WERI-Rb-1 (cell line): ENCODE data around the gene ACTN1.

ENCODE experiments used
- DNase-seq: peaks from one replicate; pipeline ENCODE4 v3.0.0-alpha.2; 2020
- H3K27ac ChIP-seq: fragments of 250-450 bp; sonication (Bioruptor Pico); 2 replicates; pipeline ENCODE4 v1.5.1; 2020; ENCODE audit warnings: mild to moderate bottlenecking, moderate library complexity
- H3K27me3 ChIP-seq: fragments of 250-450 bp; sonication (Bioruptor Pico); 2 replicates; pipeline ENCODE4 v1.5.1; 2021; ENCODE audit warnings: mild to moderate bottlenecking, low read depth, moderate library complexity; ENCODE audit not compliant: insufficient read depth, severe bottlenecking
- H3K36me3 ChIP-seq: fragments of 250-450 bp; sonication (Bioruptor Pico); 2 replicates; pipeline ENCODE4 v1.5.1; 2020; ENCODE audit warnings: mild to moderate bottlenecking, moderate library complexity
- H3K4me3 ChIP-seq: 2 replicates; pipeline ENCODE4 v1.5.1; 2011; ENCODE audit warnings: low read depth, mild to moderate bottlenecking, control low read depth, low read length
- H3K9me3 ChIP-seq: fragments of 250-450 bp; sonication (Bioruptor Pico); 2 replicates; pipeline ENCODE4 v1.5.1; 2021; ENCODE audit warnings: mild to moderate bottlenecking, moderate library complexity; ENCODE audit not compliant: severe bottlenecking
- CTCF ChIP-seq: IDR thresholded peaks from 2 replicates; pipeline ENCODE4 v1.5.1; 2011; ENCODE audit warnings: low read depth, mild to moderate bottlenecking, control low read depth, inconsistent platforms, low read length

Gene ACTN1

GRCh38 chr14:68946489-68946822, 32.6 kb downstream of the ACTN1 start:
- DNase-seq = no peak
- H3K4me3 ChIP-seq = no peak overlapping the region
- H3K9me3 ChIP-seq = no peaks in the 10 kb centered on the region
- no peak overlapping the region for H3K27ac ChIP-seq
- no peaks in the 10 kb centered on the region for H3K36me3 ChIP-seq
- no peaks in the 10 kb centered on the region for H3K27me3 ChIP-seq
- TF ChIP-seq CTCF = no peak

- Histone ChIP-seq H3K36me3 (no peaks in the 10 kb centered on the region), H3K4me3 (no peak overlapping the region), H3K27me3 (no peaks in the 10 kb centered on the region), H3K9me3 (no peaks in the 10 kb centered on the region), H3K27ac (no peak overlapping the region)
- DNase-seq = no peak
- no peak for TF ChIP-seq CTCF
These were observed 33.3 kb downstream of the ACTN1 start for GRCh38 chr14:68945585-68946488.

GRCh38 chr14:68945190-68945584, 33.9 kb downstream of the ACTN1 start:
- no peak for TF ChIP-seq CTCF
- DNase-seq = no peak
- H3K27ac ChIP-seq = no peak overlapping the region
- no peak overlapping the region for H3K4me3 ChIP-seq
- H3K9me3 ChIP-seq = no peaks in the 10 kb centered on the region
- no peaks in the 10 kb centered on the region for H3K27me3 ChIP-seq
- H3K36me3 ChIP-seq = no peaks in the 10 kb centered on the region

GRCh38 chr14:68944162-68944561, 34.9 kb downstream of the ACTN1 start:
- no peak for TF ChIP-seq CTCF
- no peaks in the 10 kb centered on the region for H3K9me3 ChIP-seq
- H3K27me3 ChIP-seq = no peaks in the 10 kb centered on the region
- H3K36me3 ChIP-seq = no peaks in the 10 kb centered on the region
- no peak overlapping the region for H3K27ac ChIP-seq
- DNase-seq = no peak
- no peak overlapping the region for H3K4me3 ChIP-seq

GRCh38 chr14:68943107-68943506, 36.0 kb downstream of the ACTN1 start:
- TF ChIP-seq CTCF = no peak
- Histone ChIP-seq H3K4me3 (no peak overlapping the region), H3K9me3 (no peaks in the 10 kb centered on the region), H3K36me3 (no peaks in the 10 kb centered on the region), H3K27me3 (no peaks in the 10 kb centered on the region), H3K27ac (no peak overlapping the region)
- DNase-seq = no peak
